IPS-18a (cell line): ENCODE measurements around the gene PACS1.
"Not testable (repeated sequence)": the region's sequence is repeated elsewhere in the genome, so short reads cannot be mapped to it uniquely, and the experiment has no call there.

Experiments
- H3K27ac ChIP-seq: one replicate; pipeline ENCODE4 v1.5.1; 2013; ENCODE audit warnings: low read length
- H3K27me3 ChIP-seq: one replicate; pipeline ENCODE4 v1.6.1; 2013; ENCODE audit warnings: mild to moderate bottlenecking, low read length; ENCODE audit not compliant: control insufficient read depth, insufficient read depth
- H3K36me3 ChIP-seq: one replicate; pipeline ENCODE4 v1.6.1; 2013; ENCODE audit warnings: low read depth, low read length; ENCODE audit not compliant: control insufficient read depth
- H3K4me1 ChIP-seq: one replicate; pipeline ENCODE4 v1.6.1; 2013; ENCODE audit warnings: low read depth, low read length; ENCODE audit not compliant: control insufficient read depth
- H3K4me3 ChIP-seq: one replicate; pipeline ENCODE4 v1.5.1; 2013; ENCODE audit warnings: low read length
- H3K9ac ChIP-seq: one replicate; pipeline ENCODE4 v1.6.1; 2013; ENCODE audit warnings: mild to moderate bottlenecking, low read length, moderate library complexity
- H3K9me3 ChIP-seq: one replicate; pipeline ENCODE4 v1.6.1; 2013; ENCODE audit warnings: low read depth, low read length; ENCODE audit not compliant: control insufficient read depth

The PACS1 gene

GRCh38 chr11:66276619-66277018 lies 206.5 kb downstream of the PACS1 start:
- H3K9me3 ChIP-seq, H3K27me3 ChIP-seq, H3K9ac ChIP-seq, H3K27ac ChIP-seq, H3K4me1 ChIP-seq, H3K4me3 ChIP-seq: not testable (repeated sequence)
- H3K36me3 ChIP-seq, result peaks cover 33% of the 10 kb centered on the region

DNA sequence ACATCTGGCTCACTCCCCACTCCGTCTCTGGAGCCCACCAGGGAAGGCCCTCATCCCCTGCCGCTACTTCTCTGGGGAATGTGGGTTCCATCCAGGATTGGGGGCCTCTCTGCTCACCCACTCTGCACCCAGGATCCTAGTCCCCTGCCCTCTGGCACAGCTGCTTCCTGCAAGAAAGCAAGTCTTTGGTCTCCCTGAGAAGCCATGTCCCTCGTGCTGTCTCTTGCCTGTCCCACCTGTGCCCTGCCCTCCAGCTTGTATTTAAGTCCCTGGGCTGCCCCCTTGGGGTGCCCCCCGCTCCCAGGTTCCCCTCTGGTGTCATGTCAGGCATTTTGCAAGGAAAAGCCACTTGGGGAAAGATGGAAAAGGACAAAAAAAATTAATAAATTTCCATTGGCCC lies 207.0 kb downstream of the PACS1 start:
- not testable (repeated sequence) for H3K4me3 ChIP-seq, H3K4me1 ChIP-seq, H3K9ac ChIP-seq, H3K27me3 ChIP-seq, H3K9me3 ChIP-seq, H3K27ac ChIP-seq
- peaks cover 30% of the 10 kb centered on the region for H3K36me3 ChIP-seq

DNA sequence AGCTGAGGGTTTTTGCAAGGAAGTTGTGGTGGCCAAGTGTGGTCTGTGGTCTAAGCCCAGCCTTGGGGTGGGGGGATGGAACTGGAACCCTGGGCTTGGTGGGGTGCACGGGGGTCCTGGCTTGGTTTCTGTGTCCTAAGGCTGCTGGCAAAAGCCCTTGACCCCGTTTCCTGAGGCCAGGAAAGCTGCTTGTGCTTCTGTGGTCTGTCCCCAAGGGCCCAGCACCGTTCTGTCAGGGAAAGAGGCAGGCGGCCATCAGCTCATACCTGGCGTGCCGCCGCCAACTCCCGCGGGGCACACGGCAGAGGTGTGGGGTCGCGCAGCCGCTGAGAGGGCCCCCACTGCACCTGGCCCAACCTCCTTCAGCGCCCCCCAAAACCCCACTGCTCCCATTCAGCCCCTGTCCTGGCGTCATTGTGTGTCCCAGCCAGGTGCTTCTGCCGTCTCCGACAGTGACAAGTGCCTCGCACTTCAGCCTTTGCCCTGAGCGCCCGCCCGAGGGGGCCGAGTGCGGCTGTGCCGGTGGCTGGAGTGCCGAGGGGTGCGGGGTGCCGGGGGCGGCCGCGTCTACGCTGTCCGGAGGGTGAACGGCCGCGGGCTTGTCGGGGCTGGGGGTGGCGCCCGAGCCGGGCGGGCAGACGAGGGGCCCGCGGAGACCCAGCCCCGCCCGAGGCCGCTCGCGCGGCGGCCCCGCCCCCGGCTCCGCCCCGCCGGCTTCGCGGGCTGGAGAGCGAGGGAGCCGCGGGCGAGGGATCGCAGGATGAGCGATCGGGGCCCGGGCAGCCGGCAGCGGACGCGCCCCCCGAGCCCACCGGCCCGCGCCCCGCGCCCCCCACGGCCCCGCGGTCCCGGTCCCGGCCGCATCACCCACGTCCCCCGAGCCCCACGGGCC lies 207.6 kb downstream of the PACS1 start, which contains the start of gene CNIH2:
Gene CNIH2 (plus strand): TSS at position 705 of the 892 bp plus-strand sequence. CDS start 282 bp downstream, outside the sequence.
- no peaks in the 10 kb centered on the region for H3K9me3 ChIP-seq
- no peak within 1 kb of the TSS for H3K27ac ChIP-seq
- peak within 1 kb of the TSS; percentile 51 for H3K9ac ChIP-seq
- peaks cover 11% of the 10 kb centered on the region for H3K4me1 ChIP-seq
- H3K4me3 ChIP-seq, result peak within 1 kb of the TSS; percentile 52
- peaks cover 23% of the 10 kb centered on the region for H3K36me3 ChIP-seq
- no peaks in the 10 kb centered on the region for H3K27me3 ChIP-seq

DNA sequence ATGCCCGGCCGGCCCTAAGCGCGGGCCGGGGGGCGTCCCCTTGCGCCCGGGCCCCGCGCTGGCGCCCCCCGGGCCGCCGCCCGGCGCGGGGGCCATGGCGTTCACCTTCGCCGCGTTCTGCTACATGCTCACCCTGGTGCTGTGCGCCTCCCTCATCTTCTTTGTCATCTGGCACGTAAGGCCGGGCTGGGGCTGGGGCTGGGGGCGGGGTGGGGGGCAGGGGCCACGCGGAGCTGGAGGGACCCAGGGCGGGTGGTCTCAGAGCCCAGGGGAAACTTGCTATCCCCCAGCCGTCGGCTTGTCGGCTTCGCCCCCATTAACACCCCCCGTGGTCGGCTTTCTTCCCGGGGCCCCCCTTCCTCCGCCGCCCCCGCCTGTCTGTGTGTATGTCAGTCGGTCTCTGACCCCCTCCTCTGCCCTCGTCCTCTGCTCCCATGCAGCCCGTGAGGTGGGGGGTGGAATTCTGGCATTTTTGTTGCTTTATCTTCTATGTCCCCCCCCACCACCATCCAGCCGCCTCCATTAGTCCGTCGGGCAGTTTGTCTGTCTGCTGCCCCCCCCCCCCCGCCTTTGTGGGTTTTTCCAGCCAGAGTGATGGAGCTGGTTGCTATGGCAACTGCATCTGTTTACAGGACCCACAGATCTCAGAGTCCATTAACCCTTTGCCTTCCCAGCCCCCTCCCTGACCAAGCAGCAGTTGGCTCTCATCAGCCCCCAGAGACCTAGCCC lies 208.5 kb downstream of the PACS1 start:
- H3K9ac ChIP-seq, result peak overlapping the region; percentile 51
- no peak overlapping the region for H3K27ac ChIP-seq
- peak overlapping the region; percentile 35 for H3K4me3 ChIP-seq
- H3K4me1 ChIP-seq, result peaks cover 12% of the 10 kb centered on the region
- H3K36me3 ChIP-seq, result peaks cover 15% of the 10 kb centered on the region
- H3K9me3 ChIP-seq, result no peaks in the 10 kb centered on the region
- H3K27me3 ChIP-seq, result no peaks in the 10 kb centered on the region

GRCh38 chr11:66279092-66279734 lies 209.1 kb downstream of the PACS1 start:
- Histone ChIP-seq H3K27ac (no peak overlapping the region), H3K4me1 (peaks cover 12% of the 10 kb centered on the region), H3K27me3 (no peaks in the 10 kb centered on the region), H3K9ac (peak overlapping the region; percentile 51), H3K4me3 (peak overlapping the region; percentile 35), H3K9me3 (no peaks in the 10 kb centered on the region), H3K36me3 (peaks cover 10% of the 10 kb centered on the region)

DNA sequence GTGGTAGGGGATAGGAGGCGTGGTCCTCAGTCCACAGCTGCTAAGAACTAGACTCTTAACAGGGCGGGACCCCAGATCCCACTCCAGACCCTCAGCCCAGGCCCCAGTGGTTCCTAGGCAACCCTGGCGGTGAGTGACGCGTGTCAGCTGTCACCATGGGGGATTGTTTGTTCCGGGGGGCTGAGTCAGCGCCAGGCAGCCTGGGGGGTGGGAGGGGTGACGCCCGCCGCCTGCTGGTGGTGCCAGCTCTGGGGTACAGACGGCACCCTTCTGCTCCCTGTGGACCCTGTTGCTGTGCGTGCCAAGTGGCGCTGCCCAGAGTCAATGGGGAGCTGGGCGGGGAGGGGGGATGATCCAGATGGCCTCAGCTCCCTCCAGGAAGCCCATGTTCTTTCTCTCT lies 210.4 kb downstream of the PACS1 start:
- Histone ChIP-seq H3K4me3 (no peak overlapping the region), H3K9me3 (no peaks in the 10 kb centered on the region), H3K27ac (no peak overlapping the region), H3K27me3 (no peaks in the 10 kb centered on the region), H3K36me3 (peaks cover 2% of the 10 kb centered on the region), H3K4me1 (peaks cover 12% of the 10 kb centered on the region), H3K9ac (no peak overlapping the region)

DNA sequence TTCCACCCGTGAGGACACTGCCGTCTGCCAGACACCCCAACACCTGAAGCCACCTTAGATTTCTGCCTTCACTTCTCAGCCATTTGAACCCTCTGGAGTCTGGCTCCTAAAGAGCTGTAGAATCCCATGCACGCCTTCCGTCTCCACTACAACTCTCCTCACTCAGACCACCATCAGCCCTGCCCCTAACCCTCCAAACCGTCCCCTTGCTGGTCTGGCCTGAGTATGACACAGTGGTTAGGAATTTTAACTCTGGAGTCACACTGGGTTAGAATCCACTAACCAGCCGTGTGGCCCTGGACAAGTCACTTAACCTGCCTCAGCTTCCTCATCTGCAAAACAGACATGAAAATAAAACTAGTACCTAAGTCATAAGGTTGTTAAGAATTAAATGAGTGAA lies 210.9 kb downstream of the PACS1 start:
- Histone ChIP-seq H3K4me3 (no peak overlapping the region), H3K4me1 (peaks cover 12% of the 10 kb centered on the region), H3K9me3 (no peaks in the 10 kb centered on the region), H3K9ac (no peak overlapping the region), H3K27ac (no peak overlapping the region), H3K36me3 (no peaks in the 10 kb centered on the region), H3K27me3 (no peaks in the 10 kb centered on the region)

- H3K36me3 ChIP-seq, result no peaks in the 10 kb centered on the region
- H3K9me3 ChIP-seq, result no peaks in the 10 kb centered on the region
- no peak overlapping the region for H3K27ac ChIP-seq
- H3K27me3 ChIP-seq, result no peaks in the 10 kb centered on the region
- H3K4me1 ChIP-seq, result peaks cover 12% of the 10 kb centered on the region
- no peak overlapping the region for H3K4me3 ChIP-seq
- no peak overlapping the region for H3K9ac ChIP-seq
These were observed 211.8 kb downstream of the PACS1 start for GRCh38 chr11:66281776-66282467.

DNA sequence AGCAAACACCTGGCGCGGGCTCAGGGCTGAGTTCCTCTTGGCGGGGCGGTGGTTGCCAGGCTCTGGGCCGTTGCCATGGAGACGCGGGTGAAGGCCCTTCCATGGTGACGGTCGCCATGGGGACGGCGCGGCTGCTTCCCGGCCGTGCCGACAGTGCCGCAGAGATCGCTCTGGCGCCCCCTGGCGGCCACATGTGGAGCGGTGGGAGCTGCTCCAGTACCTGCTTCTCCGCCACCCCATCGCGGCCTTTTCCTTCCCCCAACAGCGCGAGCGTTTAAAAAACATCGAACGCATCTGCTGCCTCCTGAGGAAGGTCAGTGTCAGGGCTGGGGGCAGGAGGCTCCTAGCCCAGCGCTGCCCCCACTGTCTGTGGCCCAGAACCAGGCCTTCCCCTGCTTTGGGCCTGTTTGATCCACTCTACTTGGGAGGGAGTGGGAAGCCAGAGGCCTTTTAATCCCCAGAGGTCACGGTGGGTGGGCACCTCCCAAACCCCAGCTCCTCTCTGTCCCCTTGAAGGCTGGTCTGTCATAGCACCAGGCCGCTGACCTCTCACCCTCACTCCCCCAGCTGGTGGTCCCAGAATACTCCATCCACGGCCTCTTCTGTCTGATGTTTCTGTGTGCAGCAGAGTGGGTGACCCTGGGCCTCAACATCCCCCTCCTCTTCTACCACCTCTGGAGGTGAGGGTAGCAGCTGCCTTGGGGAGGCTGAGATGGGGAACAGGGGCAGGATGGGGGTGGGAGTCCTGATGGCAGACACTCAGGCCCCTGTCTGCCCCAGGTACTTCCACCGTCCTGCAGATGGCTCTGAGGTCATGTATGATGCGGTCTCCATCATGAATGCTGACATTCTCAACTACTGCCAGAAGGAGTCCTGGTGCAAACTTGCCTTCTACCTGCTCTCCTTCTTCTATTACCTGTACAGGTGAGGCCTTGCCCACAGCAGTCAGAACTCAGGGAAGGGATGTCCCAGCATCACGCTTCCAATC lies 212.7 kb downstream of the PACS1 start:
- Histone ChIP-seq H3K27me3 (no peaks in the 10 kb centered on the region), H3K9ac (no peak overlapping the region), H3K4me3 (no peak overlapping the region), H3K27ac (no peak overlapping the region), H3K9me3 (no peaks in the 10 kb centered on the region), H3K4me1 (peaks cover 12% of the 10 kb centered on the region), H3K36me3 (no peaks in the 10 kb centered on the region)

- Histone ChIP-seq H3K9me3 (no peaks in the 10 kb centered on the region), H3K27ac (no peak overlapping the region), H3K9ac (no peak overlapping the region), H3K36me3 (no peaks in the 10 kb centered on the region), H3K27me3 (no peaks in the 10 kb centered on the region), H3K4me3 (no peak overlapping the region), H3K4me1 (peaks cover 12% of the 10 kb centered on the region)
These were observed 213.5 kb downstream of the PACS1 start for GRCh38 chr11:66283461-66284105.
